ENCODE measurements around the gene TBX15.

DNA sequence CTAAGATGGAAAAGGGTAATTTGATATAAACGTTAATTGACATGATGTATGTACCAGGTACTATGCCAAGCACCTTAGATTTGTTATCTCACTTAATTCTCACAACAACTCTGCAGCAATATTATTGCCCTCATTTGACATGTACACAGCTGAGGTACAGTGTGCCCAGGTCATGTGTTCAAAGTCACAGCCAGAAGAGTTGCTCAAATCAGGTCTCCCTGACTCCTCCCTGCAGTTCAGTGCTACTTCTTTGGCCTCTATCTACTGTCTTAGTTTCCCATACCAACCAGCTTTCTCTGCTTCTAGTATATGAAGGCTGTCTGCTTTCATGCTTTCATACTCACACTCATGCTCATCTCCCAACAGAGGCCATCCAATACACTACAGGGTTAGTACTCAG lies 15.1 kb downstream of the TBX15 start:
- TF ChIP-seq, protein P1, sequence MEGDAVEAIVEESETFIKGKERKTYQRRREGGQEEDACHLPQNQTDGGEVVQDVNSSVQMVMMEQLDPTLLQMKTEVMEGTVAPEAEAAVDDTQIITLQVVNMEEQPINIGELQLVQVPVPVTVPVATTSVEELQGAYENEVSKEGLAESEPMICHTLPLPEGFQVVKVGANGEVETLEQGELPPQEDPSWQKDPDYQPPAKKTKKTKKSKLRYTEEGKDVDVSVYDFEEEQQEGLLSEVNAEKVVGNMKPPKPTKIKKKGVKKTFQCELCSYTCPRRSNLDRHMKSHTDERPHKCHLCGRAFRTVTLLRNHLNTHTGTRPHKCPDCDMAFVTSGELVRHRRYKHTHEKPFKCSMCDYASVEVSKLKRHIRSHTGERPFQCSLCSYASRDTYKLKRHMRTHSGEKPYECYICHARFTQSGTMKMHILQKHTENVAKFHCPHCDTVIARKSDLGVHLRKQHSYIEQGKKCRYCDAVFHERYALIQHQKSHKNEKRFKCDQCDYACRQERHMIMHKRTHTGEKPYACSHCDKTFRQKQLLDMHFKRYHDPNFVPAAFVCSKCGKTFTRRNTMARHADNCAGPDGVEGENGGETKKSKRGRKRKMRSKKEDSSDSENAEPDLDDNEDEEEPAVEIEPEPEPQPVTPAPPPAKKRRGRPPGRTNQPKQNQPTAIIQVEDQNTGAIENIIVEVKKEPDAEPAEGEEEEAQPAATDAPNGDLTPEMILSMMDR (IDR thresholded peaks at IDR 0.05), result no peak
- no peak for TF ChIP-seq EP300 (IDR thresholded peaks at IDR 0.05; ENCODE audit: low read depth)
- no peak for TF ChIP-seq POLR2A (IDR thresholded peaks at IDR 0.05)
